C1 segment of cervical spinal cord (tissue), 14 donors: ENCODE data around the gene ECHS1.
A peak's percentile ranks its signal among the peaks of the same experiment; 100 is the strongest.
"Not testable (repeated sequence)": the region's sequence is repeated elsewhere in the genome, so short reads cannot be mapped to it uniquely, and the experiment has no call there.

Experiments used
- DNase-seq, 14 donors: peaks; one replicate each; lab custom pipeline; 2025; lab: John Stamatoyannopoulos, UW

Gene ECHS1

DNA sequence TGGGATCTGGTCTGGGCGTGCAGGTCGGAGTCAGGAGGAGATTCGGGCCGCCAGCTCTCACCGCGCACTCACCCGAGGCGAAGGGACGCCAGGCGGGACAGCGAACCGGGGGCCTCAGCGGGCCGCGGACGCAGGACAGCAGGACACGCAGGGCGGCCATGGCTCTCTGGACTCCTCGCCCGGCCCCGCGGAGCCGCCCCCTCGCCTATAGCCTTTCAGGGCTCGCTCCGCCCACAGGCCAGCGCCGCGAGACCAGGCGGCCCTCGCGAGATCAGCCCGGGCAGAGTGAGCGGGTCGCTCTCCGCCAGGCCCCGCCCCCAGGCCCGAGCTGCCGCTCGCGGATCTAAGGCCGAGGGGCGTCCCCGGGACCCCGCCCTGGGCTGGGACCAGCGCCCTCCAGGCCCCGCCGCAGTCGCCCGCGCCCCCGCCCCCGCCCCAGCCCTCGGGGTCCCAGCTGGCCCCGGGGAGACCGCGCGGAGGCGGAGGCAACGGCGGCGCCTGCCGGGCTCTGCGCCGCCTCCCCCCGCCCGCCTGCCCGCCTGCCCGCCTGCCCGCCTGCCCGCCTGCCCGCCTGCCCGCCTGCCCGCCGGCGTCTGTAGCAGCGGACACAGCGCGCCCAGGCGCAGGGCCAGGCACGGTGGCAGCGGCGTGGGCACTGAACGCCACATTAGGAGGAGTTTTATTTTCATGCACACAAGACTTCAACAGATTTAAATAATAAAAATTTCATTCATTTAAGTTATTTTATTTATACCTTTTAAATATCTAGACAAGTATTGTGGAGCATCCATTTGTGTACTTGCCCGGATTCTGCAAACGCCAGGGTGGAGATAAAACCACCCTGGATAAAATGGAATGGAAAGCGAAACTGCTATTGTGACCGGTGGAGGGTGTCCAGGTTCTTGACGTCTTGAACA, at the start of gene ECHS1:
Gene ECHS1, minus strand, starts transcription at position 181 of the 917 bp plus-strand sequence. Its CDS starts 21 bp downstream, at position 160.
- peak; percentile 20 to 91 (median 84) for DNase-seq

GRCh38 chr10:133422223-133422806, 49.2 kb upstream of the ECHS1 start:
- no peak for DNase-seq

- DNase-seq: no peak
Observed at GRCh38 chr10:133421336-133422222, 48.4 kb upstream of the ECHS1 start.

- no peak for DNase-seq
Observed at GRCh38 chr10:133420579-133420978, 47.4 kb upstream of the ECHS1 start.

DNA sequence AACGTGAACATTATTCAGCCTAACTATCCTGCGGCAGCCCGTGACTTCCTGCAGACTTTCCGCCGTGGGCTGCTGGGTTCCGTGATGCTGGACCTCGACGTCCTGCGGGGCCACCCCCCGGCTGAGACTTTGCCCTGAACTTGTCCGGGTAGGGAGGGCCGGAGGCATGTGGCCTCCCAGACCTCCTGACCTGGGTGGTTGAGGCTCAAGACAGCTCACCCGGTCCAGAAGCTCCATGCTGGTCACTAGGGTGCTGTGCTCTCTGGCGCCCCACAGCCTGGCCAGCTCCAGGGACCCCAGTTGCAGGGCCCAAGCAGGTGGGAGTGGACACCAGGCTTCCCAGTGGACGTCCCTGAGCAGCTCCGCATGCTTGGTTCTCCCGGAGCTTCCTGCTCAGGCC, 46.9 kb upstream of the ECHS1 start:
- DNase-seq: no peak

GRCh38 chr10:133419211-133419950, 46.2 kb upstream of the ECHS1 start:
- no peak for DNase-seq

DNA sequence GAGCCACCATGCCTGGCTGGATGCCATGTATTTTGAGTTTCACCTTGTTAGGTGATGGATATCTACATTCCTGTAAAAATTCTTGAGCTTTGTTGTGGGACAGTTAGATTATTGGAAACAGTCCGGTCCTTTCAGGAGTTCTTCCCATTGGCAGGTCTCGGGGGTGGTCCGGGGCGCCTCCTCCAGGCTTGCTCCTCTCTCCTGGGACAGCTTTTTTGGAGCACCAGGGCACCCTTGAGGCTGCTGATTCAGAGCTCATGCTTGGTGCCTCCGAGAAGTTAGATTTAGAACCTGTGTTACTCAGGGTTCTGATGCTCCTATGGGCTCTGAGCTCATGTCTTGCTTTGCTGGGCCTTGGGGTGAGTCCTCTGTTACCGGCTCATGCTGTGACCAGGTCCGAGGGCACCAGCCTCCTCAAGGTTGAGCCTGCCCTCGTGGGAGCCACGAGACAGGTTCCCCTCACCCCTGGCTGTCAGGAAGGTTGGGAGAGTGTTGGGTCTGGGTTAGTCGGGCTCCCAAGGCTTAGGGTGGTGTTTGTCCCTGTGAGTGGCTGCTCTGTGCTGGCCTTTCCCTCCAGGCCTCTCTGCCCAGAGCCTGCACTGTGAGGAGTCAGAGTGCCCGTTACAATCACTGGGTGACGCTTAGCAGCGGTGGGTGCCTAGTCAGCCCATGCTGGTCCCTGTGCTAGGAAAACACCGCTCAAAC, 45.3 kb upstream of the ECHS1 start:
- no peak for DNase-seq

DNA sequence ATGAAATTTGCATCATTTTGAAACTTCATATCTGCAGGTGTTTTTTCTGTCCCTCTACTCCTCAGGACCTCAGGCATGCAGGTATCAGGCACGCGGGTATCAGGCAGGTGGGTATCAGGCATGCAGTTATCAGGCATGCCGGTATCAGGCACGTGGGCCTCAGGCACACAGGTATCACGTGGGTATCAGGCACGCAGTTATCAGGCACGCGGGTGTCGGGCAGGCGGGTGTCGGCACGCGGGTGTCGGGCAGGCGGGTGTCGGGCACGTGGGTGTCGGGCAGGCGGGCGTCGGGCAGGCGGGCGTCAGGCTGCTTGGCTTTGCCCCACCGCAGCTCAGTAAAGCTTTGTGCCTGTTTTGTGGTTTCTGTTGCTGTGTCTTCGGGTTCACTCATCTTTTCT, 42.6 kb upstream of the ECHS1 start:
- no peak for DNase-seq

DNA sequence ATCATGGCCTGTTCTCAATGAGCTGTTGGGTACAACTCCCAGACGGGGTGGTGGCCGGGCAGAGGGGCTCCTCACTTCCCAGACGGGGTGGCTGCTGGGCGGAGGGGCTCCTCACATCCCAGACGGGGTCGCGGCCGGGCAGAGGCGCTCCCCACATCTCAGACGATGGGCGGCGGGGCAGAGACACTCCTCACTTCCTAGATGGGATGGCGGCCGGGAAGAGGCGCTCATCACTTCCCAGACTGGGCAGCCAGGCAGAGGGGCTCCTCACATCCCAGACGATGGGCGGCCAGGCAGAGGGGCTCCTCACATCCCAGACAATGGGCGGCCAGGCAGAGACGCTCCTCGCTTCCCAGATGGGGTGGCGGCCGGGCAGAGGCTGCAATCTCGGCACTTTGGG, 41.2 kb upstream of the ECHS1 start:
- not testable (repeated sequence) for DNase-seq

- DNase-seq: no peak
Observed at GRCh38 chr10:133412381-133412711, 39.2 kb upstream of the ECHS1 start.

DNA sequence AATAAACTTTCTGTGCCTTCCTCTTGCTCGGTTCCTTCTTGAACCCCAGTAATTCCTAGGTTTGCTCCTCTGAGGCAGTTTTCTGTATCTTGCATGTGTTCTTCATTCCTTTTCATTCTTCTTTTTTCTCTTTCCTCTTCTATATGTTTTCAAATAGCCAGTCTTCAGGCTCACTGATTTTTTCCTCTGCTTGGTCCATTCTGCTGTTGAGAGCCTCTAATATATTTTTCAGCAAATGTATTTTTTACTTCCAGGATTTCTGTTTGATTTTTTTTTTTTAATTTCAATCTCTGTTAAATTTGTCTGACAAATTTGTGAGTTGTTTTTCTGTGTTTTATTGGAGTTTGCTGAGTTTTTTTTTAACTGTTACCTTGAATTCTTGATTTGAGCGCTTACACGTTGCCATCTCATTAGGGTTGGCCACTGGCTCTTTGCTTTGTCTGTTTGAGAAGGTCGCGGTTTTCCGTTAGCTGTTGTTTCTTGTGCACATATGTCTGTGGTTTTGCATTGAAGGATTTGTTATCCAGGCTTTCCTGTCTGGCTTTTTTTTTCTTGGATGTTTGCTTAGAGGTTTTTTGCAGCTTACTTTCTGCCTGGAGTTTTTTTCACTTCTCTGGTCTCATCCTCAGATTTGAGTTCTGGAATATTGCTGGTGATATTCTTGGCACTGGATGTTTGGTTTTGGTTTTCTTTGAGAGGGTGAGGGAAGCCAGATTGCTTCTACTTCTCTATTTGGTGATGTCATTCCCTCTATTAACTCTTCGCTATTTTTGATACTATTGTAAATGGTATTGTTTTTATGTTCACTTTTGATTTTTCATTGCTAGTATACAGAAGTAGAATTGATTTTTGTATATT, 38.6 kb upstream of the ECHS1 start:
- no peak for DNase-seq

- no peak for DNase-seq
Observed at GRCh38 chr10:133405844-133406527, 32.8 kb upstream of the ECHS1 start.

GRCh38 chr10:133405272-133405671, 32.1 kb upstream of the ECHS1 start:
- no peak for DNase-seq

- DNase-seq: no peak
Observed at GRCh38 chr10:133403784-133404183, 30.6 kb upstream of the ECHS1 start.

DNA sequence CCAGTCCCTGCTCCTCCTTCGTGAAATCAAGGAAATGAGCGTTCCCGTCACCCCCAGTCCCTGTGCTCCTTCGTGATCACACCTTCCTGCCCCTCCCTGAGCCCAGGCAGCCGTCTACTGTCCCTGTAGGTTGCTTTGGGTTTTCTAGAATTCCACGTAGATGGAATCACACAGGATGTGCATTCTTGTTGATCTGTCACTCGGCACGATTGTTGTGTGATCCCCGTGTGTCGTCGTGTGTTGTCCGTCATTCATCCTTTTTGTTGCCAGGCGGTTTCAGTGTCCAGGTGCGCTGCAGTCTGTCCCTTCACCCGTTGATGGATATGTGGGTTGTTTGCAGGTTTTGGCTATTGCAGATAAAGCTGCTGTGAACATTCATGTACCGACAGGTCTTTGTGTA, 30.2 kb upstream of the ECHS1 start:
- no peak for DNase-seq

GRCh38 chr10:133401981-133402725, 29.0 kb upstream of the ECHS1 start:
- DNase-seq: no peak

GRCh38 chr10:133401500-133401899, 28.3 kb upstream of the ECHS1 start:
- no peak for DNase-seq

- DNase-seq: no peak
Observed at GRCh38 chr10:133400624-133401424, 27.7 kb upstream of the ECHS1 start.
